Endothelial cell of hepatic sinusoid (primary cell): Measurements from ENCODE around the gene PCK1.

ENCODE experiments used
- in situ Hi-C: cut with HindIII; loops from 2 replicates; pipeline ENCODE4 v1.10.0; 2017; ENCODE audit warnings: low sequenced_read_pairs

The PCK1 gene

DNA sequence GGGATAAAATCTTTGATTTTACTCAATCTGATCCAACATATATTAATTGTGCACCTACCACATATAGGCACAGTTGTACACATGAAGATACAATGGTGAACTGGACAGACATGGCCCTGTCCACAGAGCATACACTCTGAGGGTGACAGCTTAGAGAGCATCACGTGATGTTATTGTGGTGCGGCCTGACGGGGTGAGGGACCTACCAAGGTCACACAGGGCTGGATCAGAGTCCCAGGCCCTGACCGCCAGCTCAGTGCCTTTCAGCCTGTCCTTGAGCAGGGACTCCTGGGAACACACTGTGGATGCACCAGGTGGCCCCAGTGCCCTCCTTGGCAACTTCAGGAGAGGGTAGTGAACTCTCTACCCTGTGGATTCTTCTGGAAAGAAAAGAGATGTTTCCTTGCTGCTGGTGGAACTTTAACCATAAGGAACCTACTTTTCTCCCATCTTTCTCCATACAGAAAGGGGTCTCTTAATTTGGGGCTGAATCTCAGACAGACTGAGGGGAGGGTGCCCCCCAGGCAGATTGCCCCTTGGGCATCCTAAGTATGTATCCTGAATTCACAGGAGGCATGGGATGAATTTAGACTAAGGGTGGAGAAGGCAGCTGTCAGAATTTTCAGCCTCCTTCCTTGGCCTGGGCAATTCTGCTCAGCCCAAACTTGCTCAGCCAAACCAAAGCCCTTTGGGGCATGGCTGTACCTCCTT is 26.5 kb downstream of the PCK1 start:
- in situ Hi-C loops, result no loop called here

DNA sequence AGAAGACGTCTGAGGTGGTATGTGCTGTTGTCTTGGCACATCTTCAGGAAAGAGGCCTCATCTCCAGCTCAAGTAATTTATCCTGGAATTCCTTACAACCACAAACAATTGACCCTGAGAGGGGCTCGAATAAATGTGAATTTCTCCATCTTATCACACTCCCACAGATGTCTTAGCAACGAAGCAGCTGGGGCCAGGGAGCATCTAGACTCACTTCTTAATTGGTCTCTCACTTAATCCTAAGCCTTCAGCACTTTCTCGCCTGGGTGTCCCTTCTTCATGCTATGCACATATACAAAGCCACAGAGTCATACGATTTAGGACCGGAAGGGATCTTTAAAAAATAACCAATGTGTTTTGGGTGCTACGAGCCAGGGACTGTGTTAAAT is 27.1 kb downstream of the PCK1 start:
- in situ Hi-C loops, result no loop called here

DNA sequence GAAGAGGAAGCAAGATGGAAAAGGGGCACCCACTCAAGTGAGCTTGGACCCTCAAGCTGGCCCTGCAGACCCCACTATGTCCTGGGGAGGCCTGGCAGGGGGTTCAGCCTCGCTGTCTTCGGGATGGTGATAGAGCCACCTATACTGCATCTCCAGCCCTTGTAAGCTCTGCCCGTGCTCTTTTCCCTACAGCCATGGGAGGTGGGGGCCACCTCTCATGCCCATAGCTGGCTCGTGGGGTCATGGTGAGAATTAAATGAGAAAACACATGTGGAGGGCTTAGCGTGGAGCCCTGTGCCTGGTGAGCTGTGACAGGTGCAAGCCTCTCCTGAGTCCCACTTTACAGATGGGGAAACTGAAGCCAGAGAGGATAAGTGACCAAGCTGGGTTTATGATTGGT is 27.7 kb downstream of the PCK1 start:
- in situ Hi-C loops, result no loop called here

DNA sequence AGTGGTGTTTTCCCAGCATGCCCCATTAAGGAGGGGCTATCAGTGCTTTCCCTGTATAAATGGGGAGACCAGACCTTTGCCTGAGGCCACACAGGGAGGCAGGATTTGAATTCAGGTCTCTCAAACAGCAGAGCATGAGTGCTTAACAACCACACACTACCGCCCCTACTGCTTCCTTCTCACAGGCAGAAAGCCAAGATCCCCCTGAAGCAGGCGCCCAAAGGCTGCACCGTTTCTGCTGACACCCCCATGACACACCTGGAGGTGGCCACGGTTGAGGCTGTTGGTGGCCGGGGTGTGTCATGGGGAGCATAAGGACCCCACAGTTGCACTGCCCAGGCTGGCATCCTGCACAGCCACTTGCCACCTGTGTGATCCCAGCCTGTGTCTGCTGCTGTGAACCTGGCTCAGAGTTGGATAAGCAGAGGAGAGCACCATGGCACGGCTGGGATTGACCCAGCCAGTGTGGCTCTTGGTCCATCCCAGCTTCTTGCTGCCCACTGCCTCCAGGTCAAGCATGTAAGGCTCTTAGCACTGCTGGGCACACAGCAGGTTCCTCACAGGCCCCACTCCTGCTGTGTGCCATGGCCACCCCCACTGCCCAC is 28.3 kb downstream of the PCK1 start:
- in situ Hi-C loops, result no loop called here

DNA sequence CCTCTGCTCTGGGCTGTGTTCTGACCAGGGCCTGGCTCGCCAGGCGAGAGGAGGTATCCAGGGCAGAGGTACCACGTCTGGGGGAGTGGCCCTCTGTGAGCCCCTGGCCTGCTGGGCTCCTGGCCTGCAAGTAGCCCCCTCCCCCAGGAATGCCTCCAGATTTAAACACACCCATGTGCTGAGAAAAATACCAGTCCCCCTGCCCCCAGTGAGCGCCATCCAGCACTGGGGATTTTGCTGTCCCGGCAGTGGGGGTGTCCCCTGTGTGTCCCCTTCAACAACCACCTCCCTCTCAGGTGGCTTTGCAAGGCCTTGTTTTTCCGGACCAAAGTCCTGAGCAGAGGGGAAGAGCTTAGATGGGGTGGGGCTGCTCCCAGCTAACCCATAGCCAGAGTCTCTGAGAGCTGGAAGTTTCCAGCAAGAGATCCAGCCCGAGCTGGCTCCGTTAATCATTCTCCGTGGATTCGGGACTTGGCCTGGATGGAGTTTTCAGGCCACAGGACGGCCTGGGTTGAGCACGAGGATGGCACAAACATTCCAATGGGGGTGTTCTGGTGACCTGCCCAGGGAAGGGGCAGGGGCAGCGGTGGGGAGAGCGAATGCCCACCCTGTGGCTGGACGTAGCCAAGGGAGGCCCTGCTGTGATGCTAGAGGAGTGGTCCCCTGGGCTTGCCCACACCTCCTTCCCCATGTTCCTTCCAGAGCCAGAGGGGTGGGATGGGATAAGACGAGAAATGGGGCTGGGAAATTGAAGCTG is 29.0 kb downstream of the PCK1 start:
- in situ Hi-C loops, result no loop called here

DNA sequence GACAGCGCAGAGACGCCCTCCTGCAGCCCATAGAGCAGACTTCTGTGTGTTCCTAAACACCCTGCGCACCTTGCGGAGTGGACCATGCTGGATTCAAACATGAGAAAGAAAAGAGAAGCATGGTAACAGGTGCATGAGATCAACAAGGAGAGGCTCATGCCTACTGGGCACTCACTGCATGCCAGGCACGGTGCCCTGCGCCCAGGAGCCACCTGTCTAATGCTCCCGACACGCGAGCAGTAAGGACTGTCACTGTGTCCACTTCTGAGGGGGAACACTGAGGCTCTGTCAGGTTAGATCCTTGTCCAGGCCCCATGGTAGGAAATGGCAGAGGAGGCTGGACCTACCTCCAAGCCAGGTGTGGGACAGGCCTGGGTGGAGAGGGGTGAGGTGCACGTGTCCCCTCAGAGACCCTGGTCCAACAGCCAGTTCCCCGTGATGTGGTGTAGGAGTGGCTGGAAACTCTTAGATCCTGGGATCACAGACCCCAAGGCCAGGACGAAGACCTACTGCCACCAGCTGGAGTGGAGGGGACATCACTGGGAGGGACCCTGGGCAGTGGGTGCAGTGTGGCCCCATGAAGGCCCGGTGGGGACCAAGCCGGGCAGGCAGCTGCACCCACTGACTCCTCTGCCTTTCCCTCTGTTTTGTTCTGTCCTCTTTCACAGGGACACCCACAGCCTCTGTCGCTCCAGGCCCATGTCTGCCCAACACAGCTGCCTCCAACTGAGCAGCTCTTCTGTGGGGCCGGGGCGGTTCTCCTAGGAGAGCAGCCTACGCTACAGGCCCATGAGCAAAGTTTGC is 29.8 kb downstream of the PCK1 start:
- in situ Hi-C loops, result no loop called here

DNA sequence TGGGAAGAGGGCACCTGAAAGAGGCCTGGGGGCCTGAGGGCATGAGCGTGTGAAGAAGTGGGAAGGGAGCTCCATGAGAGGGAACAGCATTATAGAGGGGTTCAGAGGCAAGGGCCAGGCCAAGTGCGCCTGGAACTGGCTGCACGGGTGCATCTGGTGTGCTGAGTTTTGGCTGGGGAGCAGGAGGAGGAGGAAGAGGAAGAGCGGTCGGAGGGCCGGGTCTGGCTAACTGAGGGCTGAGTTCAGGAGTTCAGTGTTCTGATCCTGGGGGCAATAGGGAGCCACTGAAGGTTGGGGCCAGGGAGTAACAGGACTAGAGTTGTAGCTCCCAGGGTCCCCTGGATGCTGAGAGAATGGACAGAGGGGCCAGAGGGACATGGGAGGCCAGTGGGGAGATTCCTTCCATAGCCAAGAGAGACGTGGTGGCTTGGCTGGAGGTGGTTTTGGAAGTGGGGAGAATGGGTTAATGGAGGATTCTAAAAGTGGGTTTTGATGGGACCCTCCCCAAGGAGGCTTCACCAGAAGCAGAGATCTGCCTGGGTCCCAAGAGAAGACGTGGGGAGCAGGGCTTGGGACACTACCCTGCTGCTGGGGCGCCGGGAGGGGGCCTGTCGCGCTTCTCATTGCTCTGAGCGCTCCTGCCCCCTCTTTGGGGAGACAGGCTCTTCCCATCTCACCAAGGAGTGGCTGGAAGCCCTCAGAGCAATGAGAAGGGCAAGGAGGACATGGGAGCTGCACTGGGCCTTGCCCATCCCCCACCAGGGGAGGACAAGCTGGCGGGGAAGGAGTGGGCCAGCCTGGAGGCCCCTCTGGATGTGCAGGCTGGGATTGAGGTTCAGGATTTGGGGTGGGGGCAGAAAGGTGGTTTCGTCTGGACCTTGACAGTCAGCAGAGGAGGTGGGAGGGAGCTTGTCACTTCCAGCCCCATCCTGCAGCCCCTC is 30.6 kb downstream of the PCK1 start:
- in situ Hi-C loops, result no loop called here

DNA sequence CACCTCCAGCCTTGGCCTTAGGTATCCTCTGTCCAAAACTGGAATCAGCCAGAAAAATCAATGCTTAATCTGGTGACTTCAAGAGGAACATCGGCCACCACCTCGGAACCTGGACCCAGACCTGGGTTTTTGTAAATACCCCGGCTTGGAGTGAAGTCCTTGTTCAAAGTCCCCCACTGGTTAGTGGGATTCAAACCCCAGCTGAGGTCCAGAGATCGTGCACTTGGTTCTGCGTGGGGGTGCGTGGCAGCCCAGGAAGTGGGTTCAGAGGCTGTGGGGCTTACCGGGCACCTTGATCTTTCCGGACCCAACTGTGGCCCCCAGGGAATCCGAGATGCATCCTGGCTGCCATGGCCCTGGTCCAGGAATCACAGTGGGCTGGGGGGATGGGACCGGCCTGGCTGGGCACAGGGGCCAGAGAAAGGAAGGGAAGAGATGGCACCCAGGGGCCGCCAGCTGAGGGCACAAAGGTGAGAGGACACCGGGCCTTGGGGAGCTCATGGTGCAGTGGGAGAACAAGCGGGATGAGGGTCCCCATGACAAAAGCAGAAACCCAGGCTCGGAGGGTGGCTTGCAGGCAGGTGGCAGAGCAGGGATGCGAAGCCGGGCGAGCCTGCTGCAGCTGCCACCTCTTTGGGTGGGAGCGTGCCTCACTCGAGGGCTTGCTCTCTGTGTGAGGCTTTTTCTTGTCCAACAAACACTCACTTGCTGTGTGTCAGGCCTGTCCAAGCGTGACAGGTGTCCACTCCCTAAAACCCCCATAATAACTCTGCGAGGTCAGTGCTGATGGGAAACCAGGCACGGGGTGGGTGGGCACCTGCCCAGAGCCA is 31.6 kb downstream of the PCK1 start:
- in situ Hi-C loops, result no loop called here

DNA sequence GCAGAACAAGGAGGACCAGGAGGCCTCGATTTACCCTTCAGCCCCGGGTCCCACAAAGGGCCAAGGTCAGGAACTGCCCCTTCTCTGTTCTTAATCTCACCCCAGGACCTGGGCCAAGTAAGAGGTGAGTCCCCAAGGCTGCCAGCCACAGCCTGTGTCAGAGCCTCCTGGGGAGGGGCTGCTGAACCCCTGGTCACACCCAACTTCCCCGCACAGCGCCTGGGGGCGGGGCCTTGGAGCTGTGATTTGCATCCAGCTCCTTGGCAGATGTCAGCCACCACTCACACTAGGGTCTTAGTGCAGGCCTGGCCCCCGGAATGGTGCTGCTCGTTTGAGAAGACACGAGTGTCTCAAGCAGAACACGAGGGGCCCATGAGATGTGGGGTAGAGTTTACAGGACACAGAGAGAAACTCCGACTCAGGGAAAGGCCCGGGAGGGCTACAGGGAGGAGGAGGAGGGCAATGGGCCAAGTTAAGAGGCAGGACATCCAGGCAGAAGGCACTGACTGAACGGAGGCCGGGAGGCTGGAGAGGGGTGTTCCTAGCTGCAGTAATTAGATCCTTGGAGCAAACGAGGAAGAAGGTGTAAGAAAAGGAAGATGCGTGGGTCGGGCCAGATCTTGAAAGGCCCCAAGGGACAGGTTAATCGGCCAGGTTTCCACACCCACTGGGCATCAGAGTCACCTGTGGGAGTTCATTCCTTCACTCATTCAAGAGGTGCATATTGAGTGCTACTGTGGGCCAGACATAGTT is 32.4 kb downstream of the PCK1 start:
- in situ Hi-C loops, result no loop called here

DNA sequence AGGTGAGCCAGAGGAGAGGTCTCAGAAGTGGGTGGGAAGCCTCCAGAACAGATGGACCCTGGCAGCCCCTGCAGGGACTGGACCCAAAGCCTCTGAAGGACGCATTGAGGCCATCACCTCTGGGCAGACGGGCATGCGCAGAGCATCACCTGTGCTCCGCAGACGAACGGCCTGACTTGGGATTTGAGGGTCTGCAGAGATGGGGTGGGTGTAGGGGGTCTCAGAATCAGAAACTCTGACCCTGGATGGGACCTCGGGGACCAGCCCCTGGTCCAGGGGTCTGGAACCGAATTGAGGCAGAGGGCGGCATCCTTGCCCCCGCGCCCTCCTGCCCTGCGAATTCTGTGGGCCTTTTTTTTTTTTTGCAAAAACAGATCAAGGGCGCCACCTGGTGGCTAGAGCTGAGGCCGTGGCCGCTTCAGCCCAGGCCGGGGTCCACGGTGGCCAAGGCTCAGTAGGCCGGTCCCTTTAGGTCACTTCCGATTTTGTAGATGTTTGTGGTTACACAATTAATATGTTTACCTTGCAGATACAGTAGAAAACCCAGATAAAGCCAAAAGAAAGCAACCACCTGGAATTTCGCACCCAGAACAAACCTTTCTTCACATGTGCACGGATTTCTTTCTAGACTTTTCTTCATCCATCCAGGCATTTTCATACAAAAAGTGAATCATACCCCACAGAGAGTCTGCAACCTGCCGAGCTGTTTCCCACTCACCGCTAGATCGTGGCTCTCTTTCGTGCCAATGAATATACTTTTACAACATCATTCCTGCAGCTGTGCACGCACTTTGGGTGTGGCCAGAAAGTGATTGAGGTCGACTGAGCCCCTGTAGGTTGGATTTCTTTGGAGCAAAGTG is 33.4 kb downstream of the PCK1 start:
- in situ Hi-C loops, result no loop called here

DNA sequence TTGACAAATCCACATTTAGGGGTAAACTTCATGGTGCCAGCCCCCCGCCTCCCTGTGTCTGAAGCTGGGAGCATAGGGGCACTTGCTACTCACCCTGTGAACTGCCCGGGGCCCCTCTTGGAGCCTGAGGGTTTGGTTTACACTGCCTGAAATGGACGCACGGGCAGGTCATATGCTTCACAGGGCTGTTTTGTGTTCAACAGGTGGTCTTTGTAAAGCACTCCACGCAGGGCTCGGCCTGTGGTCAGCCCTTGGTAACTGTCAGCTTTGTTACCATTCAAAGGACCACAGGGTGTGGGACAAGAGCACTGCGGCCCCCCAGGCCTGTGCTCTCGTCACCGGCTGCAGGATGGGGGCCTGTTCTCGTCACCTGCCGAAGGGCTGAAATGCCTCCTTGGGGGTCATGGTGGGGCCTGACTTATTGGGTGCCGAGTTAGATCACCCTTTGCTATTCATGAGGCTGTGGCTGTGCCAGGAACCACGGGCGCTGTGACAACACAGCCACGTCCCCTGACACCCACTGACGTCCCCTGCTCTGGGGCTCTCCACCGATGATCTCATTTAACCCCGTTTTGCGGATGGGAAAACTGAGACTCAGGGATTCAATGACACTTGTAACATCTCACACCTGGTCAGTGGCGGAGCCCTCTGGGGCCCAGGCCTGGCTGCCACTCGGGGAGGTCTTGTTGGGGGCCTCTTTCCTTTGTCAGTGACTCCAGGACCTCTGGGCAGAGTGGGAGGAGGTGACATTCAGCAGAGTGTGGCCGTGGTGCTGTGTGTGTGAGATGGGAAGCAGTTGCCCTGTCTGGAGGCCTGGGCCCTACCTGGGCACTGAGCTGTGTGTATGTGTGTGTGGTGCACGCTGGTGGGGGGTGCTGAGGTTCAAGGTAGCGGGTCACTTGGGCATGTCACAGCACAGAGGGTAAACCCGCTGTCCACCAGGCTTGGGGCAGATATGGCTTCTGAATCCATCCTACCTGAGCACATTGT is 34.4 kb downstream of the PCK1 start:
- in situ Hi-C loops, result no loop called here

DNA sequence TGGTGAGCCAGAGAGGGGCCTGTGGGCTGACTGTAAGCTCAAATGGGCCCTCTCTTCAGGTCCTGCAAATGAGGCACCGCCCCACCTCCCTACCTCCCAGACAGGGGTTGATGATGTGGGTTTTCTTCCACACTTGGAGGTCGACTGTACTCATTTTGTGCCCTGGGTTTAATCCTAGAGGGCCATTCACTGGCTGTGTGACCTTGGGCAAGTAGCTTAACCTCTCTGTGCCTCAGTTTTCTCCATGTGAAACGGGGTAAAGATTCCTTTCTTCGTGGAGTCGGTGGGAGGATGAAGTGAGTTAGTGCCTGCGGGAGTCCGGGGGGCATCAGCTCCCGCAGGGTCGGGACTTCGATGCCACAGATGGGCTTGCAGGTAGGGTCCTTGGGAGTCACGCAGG is 35.4 kb downstream of the PCK1 start:
- in situ Hi-C loops, result no loop called here

DNA sequence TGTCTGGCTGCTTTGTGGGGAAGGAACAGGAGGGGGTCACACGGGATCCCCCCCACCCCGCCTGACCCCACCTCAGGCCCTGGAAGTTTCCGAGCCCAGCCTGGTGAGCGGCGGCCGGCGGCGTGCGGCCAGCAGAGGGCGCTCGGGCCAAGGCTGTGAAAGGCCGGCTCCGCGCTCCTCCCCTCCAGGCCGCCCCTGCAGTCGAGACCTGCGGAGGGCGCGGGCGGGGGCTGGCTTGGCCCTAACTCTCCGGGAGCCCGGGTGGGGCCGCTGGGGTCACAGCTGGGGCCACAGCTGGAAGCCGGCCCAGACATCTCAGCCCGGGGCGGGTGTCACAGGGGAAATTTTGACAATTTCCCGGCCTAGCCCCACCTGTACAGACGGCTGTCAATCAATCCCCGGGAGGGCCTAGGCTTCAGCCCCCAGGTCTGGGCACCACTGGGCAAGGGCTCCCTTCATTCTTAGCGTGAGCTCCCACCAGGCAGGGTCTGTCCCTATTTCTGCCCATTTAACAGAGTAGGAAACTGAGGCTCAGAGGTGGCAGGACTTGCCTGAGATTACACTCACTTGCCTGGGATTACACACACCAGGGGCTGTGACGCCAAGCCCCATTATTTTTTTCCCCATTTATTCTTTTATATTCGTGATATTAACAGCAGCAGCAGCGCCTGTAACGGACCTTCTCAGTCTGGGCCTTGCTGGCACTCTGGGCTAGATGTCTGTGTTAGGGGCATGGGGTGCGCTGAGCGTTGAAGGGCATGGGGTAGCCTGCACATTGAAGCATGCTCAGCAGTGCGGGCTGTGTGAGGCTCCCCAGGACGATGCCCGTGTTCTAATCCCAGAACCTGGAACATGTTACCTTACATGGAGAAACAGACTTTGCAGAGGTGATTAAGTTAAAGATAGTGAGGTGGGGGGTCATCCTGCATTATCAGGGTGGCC is 36.4 kb downstream of the PCK1 start:
- in situ Hi-C loops, result no loop called here

DNA sequence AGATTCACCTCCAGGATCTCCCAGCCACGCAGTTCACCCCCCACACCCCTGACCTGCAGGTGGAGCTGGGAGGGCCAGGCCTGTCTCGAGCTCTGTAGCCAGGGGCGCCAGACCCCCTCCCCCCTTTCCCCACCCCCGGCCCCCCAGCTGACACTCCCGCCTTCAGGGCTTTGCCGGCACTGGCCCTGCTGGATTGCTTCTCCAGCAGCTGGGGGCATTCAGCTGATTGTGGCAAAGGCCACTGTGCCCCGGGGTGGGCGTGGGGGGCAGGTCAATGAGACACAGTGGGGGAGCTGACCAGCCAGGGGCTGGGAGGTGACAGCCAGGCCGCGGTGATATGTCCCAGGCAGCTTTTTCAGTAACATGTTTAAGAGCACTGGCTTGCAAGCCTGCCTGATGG is 37.1 kb downstream of the PCK1 start:
- in situ Hi-C loops, result no loop called here

DNA sequence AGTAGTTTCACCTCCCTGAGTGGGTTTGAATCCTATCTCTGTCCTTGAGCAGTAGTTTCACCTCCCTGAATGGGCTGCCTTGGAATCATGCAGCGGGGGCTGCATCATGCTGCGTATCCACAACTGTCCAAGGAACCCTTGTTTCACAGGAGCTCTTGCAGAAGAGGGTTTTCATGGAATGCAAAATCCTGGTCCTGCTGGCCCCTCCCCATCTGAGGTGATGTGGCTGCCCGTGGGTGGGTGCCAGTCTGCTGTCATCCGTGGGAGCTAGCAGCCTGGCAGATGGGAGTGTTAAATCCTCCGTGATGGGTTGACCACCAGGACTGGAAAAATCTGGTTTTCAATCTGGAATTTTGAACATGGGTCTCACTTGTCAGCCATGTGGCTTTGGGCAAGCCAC is 37.6 kb downstream of the PCK1 start:
- in situ Hi-C loops, result no loop called here
